GM19468 (cell line): ENCODE measurements around the gene GIMAP6.
"Not testable (repeated sequence)": the region's sequence is repeated elsewhere in the genome, so short reads cannot be mapped to it uniquely, and the experiment has no call there.

ENCODE experiments used
- ATAC-seq: cut with Tn5 transposase; IDR thresholded peaks from one replicate; pipeline ENCODE4 v1.9.1; 2021; ENCODE audit warnings: mild to moderate bottlenecking, moderate library complexity, moderate number of reproducible peaks; ENCODE audit not compliant: unreplicated experiment; ENCODE audit errors: extremely low read depth

Gene GIMAP6

DNA sequence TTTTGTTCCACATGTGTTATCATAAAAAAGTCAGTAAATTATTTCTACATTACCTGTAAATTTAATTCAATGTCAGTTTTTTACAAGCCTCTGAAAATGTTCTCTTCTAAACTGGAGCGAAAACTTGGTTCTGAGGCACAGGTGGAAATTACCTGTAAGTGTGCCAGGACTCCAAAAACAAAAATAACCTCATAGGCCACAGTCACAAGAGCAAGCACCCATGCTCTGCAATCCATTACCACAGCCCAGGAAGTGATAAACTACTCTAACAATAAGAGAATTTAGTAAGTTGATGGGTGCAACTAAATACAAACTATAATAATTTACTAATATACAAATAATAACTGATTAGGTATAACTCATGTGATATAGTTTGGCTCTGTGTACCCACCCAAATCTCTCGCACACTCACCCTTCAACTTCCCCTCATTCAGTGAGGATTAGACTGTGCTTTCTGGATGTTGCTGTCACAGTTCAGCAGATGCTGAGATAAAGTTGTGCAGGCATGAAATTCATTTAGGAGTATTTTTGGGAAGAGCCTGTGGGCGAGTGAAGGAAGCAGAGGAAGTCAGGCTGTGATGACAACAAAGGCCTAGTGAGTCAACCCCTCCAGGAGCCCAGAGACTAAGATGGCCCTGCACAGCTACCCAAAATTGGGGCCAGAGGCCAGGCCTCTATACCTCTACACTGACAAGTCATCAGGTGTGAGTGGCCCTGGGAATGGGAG is 16.3 kb upstream of the GIMAP6 start:
- no peak for ATAC-seq

DNA sequence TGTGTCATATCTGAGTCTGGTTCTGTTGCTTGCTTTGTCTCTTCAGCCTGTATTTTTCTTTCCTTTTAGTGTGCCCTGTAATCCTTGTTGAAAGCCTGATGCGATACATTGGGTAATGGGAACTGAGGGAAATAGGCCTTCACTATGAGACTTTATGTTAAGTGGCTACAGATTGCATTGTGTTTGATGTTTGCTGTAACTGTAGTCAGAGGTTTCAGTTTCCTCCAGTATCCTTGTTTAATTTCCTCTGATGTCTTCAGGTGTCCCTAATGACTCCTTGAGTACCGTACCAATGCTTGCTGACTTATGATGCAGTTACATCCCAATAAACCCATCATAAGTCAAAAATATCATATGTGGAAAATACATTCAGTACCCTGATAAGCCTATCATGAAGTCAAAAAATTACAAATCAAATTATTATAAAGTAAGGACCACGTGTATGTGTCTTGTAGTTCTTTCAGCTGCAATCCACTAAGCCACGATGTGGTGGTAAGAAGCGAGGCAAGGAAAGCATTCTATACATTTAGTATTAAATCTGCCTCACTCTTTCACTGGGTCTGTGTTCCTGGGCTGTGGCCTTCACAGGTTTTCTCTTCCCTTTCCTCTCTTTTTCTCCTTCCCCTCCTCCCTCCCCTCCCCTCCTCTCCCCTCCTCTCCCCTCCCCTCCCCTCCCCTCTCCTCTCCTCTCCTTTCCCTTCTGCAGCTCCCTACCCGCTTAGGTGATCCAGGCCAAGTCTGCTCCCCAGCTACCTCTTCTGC is 13.3 kb upstream of the GIMAP6 start:
- ATAC-seq = no peak

GRCh38 chr7:150642926-150643325 is 10.7 kb upstream of the GIMAP6 start:
- no peak for ATAC-seq

DNA sequence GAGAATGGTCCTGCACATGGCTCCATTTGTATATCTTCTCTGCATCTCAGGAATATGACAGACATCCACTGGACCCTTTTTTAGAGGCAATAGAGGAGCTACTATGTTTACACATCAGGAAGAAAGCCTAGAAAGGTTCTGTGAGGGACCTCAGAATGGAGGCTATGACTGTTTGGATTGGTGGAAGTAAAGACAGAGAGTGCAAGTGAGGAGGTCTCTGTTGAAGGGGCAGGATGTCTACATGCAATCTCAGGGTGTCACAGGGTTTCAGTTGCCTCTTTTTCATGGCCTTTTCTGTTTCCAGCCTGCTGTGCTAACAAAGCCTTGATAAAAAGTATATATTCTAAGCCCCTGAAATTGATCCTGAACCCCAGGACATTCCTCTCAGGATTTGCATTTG is 9.7 kb upstream of the GIMAP6 start:
- no peak for ATAC-seq

GRCh38 chr7:150633926-150634325 is 1.7 kb upstream of the GIMAP6 start:
- no peak for ATAC-seq

DNA sequence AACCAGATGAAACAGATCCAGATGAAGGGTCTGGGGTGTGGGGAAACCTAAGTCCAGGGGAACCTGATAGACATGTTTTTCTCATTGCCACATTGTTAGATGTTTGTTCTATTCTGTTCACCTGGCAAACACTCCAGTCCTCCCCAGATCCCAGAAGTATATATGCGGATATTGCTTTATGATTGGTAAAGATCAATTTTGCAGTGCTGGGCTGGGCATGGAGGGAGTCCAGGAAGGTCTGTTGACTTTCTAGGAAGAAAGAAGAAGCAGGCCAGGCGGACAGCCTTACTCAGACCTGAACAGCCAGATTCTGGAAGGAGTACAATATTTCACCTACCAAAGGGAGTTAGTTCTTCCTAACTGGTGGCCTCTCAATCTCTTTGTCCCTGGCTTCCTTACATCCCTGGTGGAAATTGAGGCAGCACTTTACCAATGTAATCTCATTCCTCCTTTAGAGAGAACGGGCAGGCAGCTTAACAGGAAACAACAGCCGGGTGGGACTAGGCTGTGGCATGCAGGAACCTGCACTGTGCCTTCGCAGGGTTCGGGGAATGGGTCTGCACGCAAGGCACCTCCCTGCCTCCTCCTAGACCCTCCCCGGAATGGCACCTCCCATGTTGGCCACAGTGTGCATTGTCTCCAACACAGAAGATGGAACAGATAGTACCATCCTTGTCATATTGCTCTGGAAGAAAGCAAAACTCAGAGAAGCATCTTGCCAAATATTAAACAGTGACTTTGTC is 930 bp downstream of the GIMAP6 start:
- ATAC-seq = no peak

DNA sequence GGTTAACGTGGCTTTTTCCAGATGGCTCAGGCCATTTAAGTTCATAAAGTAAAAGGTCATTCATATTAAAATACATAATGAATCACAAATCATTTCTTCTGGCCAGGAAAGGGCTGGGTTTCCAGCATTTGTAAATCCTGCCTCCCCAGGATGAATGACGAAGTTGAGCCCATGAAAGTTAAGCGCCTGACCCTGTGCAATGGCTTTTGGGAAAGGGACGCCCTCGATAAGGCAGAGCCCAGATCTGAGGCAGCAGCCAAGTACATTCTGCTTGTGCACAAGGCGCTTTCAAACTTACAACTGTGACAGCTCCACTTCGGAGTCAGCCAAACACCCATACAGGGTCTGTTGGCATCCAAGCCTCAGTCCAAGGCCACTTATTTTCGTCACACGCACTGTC is 2.8 kb downstream of the GIMAP6 start:
- no peak for ATAC-seq

DNA sequence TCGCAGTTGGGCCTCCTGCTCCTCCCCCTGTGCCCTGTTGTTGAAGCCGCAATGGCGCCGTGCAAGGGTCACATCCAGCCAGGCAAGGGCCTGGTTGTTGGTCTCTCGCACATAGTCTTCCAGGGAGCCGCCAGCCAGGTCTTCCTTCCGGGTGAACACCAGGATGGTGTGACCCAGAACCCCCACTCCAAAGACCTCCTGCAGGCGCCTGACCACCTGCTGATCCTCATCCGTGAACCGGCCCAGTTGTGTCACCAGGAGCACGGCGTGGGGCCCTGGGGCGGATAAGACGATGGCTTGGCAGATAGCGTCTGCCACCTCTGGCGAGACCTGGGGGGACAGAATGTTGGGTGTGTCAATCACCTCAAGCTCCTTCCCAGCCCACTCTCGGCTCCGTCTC is 4.2 kb downstream of the GIMAP6 start:
- no peak for ATAC-seq

DNA sequence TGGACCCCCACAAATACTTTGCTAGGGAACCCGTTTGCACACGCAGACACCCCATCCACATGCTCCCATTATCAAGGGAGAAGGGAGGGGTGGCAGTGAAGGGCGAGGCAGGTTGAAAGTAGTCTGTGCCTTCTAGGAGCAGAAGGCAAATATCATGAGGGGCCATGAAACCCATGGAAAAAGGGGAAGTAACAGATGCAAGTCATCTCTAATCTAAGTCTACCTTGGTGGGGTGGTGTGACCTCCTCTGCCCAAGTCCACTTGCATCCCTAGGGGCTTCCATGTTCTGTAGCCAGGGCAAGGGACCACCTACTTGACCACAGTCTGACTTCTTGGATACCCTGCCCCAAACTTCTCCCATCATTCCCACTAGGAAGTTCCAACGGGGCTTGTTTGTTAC is 5.5 kb downstream of the GIMAP6 start:
- no peak for ATAC-seq

- no peak for ATAC-seq
Measured at GRCh38 chr7:150621376-150621775, 10.8 kb downstream of the GIMAP6 start.

DNA sequence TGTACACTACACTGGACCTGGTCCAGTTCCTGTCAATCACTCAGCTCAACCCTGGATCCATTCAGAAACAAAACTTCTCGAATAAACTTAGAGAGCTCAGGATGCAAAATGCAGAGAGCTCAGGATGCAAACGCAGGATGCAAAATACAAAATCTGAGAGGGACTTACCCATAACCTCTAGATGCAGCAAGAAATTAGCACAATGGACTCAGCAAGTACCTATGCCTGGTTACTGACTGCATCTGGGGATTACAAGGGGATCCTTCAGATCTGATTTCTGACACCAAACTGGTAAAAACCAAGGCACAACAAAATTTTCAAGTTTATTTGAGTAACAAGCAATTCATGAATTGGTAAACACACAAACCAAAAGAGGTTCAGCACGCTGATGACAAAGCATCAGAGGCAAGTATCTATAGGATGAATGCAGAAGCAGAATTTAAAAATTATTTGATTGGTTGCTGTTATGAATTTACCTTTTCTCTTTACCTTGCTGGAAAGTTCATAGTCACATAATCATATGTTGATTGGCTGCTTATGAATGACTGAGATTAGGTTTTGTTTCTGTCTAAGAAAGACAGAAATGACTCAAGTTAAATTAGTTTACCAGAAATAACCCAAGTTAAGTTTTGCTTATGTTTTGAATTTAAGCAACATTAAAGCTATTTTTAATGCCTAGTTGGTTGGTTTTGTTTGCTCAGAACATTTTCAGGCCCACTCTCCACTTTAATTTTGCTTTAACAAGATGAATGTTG is 11.4 kb downstream of the GIMAP6 start:
- ATAC-seq = no peak

DNA sequence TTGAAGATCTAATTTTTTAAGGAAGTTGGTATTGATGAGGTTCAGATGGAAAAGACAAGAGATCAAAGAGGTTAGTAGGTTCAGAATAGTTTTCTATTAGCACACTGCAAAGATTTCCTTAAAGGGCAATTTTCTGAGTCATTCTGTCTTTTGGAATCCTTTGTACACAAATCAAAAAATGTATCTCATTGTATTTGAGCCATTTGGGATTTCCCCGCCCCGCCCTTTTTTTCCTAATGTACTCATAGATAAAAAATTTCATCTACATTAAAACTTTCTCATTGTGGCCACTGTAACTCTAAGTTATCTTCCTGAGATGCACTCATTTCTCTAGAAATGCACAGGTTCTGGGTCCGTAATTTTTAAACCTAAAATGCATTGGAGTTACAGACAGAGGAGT is 12.1 kb downstream of the GIMAP6 start:
- ATAC-seq = no peak

GRCh38 chr7:150615221-150615755 is 16.9 kb downstream of the GIMAP6 start:
- not testable (repeated sequence) for ATAC-seq

DNA sequence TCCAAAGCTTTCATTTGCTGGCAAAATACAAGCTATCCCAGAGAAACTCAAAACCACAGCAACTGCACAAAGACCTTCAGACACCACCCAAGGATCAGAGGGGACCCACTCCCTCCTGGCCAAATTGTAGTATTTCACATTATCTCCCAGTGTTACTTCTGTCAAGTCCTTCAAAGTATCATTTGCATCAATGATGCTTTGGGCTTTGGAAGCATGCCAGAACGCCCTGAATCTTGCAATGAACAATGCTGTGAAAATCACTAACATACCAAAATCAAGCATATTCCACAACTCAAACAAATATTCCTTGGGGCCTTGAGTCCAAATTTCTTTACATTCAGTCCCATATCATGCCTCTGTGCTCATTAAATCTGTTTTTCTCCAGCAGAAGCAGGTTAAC is 17.8 kb downstream of the GIMAP6 start:
- not testable (repeated sequence) for ATAC-seq

- no peak for ATAC-seq
Measured at GRCh38 chr7:150613880-150614279, 18.3 kb downstream of the GIMAP6 start.

DNA sequence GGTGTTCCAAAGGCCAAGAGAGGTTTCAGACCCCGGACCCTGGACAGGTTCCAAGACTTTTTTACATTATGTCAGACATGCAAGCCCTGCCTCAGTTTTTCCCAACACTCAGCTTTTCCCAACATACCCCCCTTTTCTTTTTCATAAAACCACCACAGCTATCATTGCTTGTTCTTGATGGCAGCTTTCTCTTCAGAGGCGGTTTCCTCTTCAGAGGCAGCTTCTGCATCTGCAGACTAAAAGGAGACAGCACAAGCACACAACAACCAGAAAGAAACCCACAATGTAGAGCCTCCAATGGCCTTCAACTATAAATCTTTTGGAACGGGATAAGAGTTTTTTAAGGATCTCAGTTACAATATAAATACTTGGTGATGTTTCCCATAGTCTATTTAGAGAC is 19.3 kb downstream of the GIMAP6 start:
- no peak for ATAC-seq

- no peak for ATAC-seq
Measured at GRCh38 chr7:150610233-150610632, 22.0 kb downstream of the GIMAP6 start.

DNA sequence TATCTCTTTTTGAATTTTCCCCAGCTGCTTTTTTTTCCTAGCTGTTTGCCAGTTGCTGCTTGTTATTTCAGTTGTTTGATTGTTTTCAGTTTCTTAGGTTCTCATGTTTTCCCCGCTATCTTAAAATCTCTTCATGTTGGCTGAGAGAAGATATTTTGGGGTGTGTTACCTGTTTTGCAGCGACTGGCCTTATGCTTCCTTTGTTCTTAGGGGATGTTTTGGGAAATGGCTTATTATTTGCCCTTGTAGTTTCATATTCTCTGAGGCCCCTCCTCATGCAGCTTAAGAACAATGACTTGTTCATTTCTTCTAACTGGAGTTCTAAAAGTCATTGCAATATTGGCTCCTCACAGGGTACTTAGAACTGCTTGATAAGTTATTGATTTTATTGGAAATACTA is 28.6 kb downstream of the GIMAP6 start:
- ATAC-seq = not testable (repeated sequence)

GRCh38 chr7:150595361-150595760 is 36.8 kb downstream of the GIMAP6 start:
- no peak for ATAC-seq

DNA sequence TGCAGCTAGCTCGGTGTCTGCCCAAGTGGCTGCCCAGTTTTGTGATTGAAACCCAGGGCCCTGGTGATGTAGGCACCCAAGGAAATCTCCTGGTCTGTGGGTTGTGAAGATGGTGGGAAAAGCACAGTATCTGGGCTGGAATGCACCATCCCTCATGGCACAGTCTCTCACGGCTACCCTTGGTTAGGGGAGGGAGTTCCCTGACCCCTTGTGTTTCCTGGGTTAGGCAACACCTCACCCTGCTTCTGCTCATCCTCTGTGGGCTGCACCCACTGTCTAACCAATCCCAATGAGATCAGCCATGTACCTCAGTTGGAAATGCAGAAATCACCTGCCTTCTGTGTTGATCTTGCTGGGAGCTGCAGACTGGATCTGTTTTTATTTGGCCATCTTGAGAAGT is 37.4 kb downstream of the GIMAP6 start:
- ATAC-seq = no peak
